Osteoblast (primary cell): Measurements from ENCODE around the gene TCEAL7. TPM values are rescaled to one million over a fixed set of nuclear protein-coding genes. Genes with fewer than 3 reads are reported as not detected.

ENCODE experiments used
- DNase-seq: peaks from one replicate; pipeline ENCODE4 v3.0.0; 2011; ENCODE audit warnings: low spot score, mixed read lengths; ENCODE audit not compliant: insufficient read length; ENCODE audit errors: missing footprints
- H2AFZ ChIP-seq: 2 replicates; pipeline ENCODE4 v1.6.0; 2011; ENCODE audit warnings: mild to moderate bottlenecking, low read length
- H3K27ac ChIP-seq: 2 replicates; pipeline ENCODE4 v1.5.1; 2011; ENCODE audit warnings: mild to moderate bottlenecking, low read depth, low read length, moderate library complexity
- H3K27me3 ChIP-seq: 2 replicates; pipeline ENCODE4 v1.6.0; 2012; ENCODE audit warnings: mild to moderate bottlenecking, control low read depth, inconsistent platforms, low read length, moderate library complexity; ENCODE audit not compliant: insufficient read depth
- H3K36me3 ChIP-seq: 2 replicates; pipeline ENCODE4 v1.5.1; 2011; ENCODE audit warnings: mild to moderate bottlenecking, low read length, control low read depth, moderate library complexity; ENCODE audit not compliant: insufficient read depth
- H3K4me1 ChIP-seq: 2 replicates; pipeline ENCODE4 v1.5.1; 2011; ENCODE audit warnings: mild to moderate bottlenecking, low read length, control low read depth, moderate library complexity; ENCODE audit not compliant: insufficient read depth
- H3K4me2 ChIP-seq: 2 replicates; pipeline ENCODE4 v1.6.0; 2011; ENCODE audit warnings: mild to moderate bottlenecking, low read length; ENCODE audit not compliant: insufficient read depth
- H3K4me3 ChIP-seq: fragments of 200-600 bp; sonication (generic); 3 replicates; pipeline ENCODE4 v1.5.1; 2012; ENCODE audit warnings: mild to moderate bottlenecking, low read length, inconsistent platforms; ENCODE audit not compliant: insufficient read depth
- H3K79me2 ChIP-seq: 2 replicates; pipeline ENCODE4 v1.6.0; 2012; ENCODE audit warnings: mild to moderate bottlenecking, low read length, control low read depth, inconsistent platforms; ENCODE audit not compliant: insufficient read depth
- H3K9me3 ChIP-seq: 2 replicates; pipeline ENCODE4 v1.5.1; 2011; ENCODE audit warnings: low read depth, low read length, control low read depth
- H4K20me1 ChIP-seq: 2 replicates; pipeline ENCODE4 v1.6.0; 2012; ENCODE audit warnings: mild to moderate bottlenecking, low read length, control low read depth; ENCODE audit not compliant: insufficient read depth
- CTCF ChIP-seq: IDR thresholded peaks from 2 replicates; pipeline ENCODE4 v1.5.1; 2011; ENCODE audit warnings: mild to moderate bottlenecking, low read depth, low read length, moderate library complexity; ENCODE audit errors: extremely low read depth
- total RNA-seq: library from RNA; depleted of rRNA; stranded (reverse); fragments of >200 nt; gene quantifications from 2 replicates; pipeline ENCODE4 v1.2.3, GENCODE V29; 2012

TCEAL7 gene
- total RNA-seq, 1 donor = 6.5 TPM

- H3K36me3 ChIP-seq = no peaks in the 10 kb centered on the region
- peak overlapping the region; percentile 66 for H3K4me2 ChIP-seq
- no peaks in the 10 kb centered on the region for H3K79me2 ChIP-seq
- H3K27ac ChIP-seq = no peak overlapping the region
- no peaks in the 10 kb centered on the region for H4K20me1 ChIP-seq
- H3K4me1 ChIP-seq = no peaks in the 10 kb centered on the region
- TF ChIP-seq CTCF = no peak
- peaks cover 20% of the 10 kb centered on the region for H3K27me3 ChIP-seq
- H3K9me3 ChIP-seq = no peaks in the 10 kb centered on the region
- H2AFZ ChIP-seq = no peak overlapping the region
- no peak for DNase-seq
- H3K4me3 ChIP-seq = no peak overlapping the region
Measured at GRCh38 chrX:103309860-103310554, 20.0 kb upstream of the TCEAL7 start.

- Histone ChIP-seq H3K4me1 (no peaks in the 10 kb centered on the region), H3K27me3 (peaks cover 20% of the 10 kb centered on the region), H3K36me3 (no peaks in the 10 kb centered on the region), H4K20me1 (no peaks in the 10 kb centered on the region), H3K27ac (no peak within 1 kb of the TSS), H3K79me2 (no peaks in the 10 kb centered on the region), H3K4me2 (peak within 1 kb of the TSS; percentile 66), H2AFZ (peak within 1 kb of the TSS; percentile 33), H3K9me3 (no peaks in the 10 kb centered on the region), H3K4me3 (peak within 1 kb of the TSS; percentile 51)
- DNase-seq = no peak
- no peak for TF ChIP-seq CTCF
Measured at GRCh38 chrX:103310555-103311398, 19.3 kb upstream of the TCEAL7 start, which contains the start of gene BEX2. TSS of gene BEX2 (minus strand) at chrX:103310990. CDS start at chrX:103309976, 1,014 bp downstream.

GRCh38 chrX:103311399-103311780 is 18.6 kb upstream of the TCEAL7 start:
- Histone ChIP-seq H3K4me3 (no peak overlapping the region), H2AFZ (no peak overlapping the region)

More at GRCh38 chrX:103311399-103311780, 18.6 kb upstream of the TCEAL7 start:
- Histone ChIP-seq H3K4me2 (no peak overlapping the region), H3K36me3 (no peaks in the 10 kb centered on the region), H3K79me2 (no peaks in the 10 kb centered on the region), H3K27me3 (peaks cover 20% of the 10 kb centered on the region), H4K20me1 (no peaks in the 10 kb centered on the region), H3K9me3 (no peaks in the 10 kb centered on the region), H3K27ac (no peak overlapping the region), H3K4me1 (no peaks in the 10 kb centered on the region)
- DNase-seq = no peak
- no peak for TF ChIP-seq CTCF
